Osteoblast (primary cell): Measurements from ENCODE around the gene TKT. TPM values are rescaled to one million over a fixed set of nuclear protein-coding genes. Genes with fewer than 3 reads are reported as not detected.

ENCODE experiments used
- DNase-seq: peaks from one replicate; pipeline ENCODE4 v3.0.0; 2011; ENCODE audit warnings: low spot score, mixed read lengths; ENCODE audit not compliant: insufficient read length; ENCODE audit errors: missing footprints
- H2AFZ ChIP-seq: 2 replicates; pipeline ENCODE4 v1.6.0; 2011; ENCODE audit warnings: mild to moderate bottlenecking, low read length
- H3K27ac ChIP-seq: 2 replicates; pipeline ENCODE4 v1.5.1; 2011; ENCODE audit warnings: mild to moderate bottlenecking, low read depth, low read length, moderate library complexity
- H3K27me3 ChIP-seq: 2 replicates; pipeline ENCODE4 v1.6.0; 2012; ENCODE audit warnings: mild to moderate bottlenecking, control low read depth, inconsistent platforms, low read length, moderate library complexity; ENCODE audit not compliant: insufficient read depth
- H3K36me3 ChIP-seq: 2 replicates; pipeline ENCODE4 v1.5.1; 2011; ENCODE audit warnings: mild to moderate bottlenecking, low read length, control low read depth, moderate library complexity; ENCODE audit not compliant: insufficient read depth
- H3K4me1 ChIP-seq: 2 replicates; pipeline ENCODE4 v1.5.1; 2011; ENCODE audit warnings: mild to moderate bottlenecking, low read length, control low read depth, moderate library complexity; ENCODE audit not compliant: insufficient read depth
- H3K4me2 ChIP-seq: 2 replicates; pipeline ENCODE4 v1.6.0; 2011; ENCODE audit warnings: mild to moderate bottlenecking, low read length; ENCODE audit not compliant: insufficient read depth
- H3K4me3 ChIP-seq: fragments of 200-600 bp; sonication (generic); 3 replicates; pipeline ENCODE4 v1.5.1; 2012; ENCODE audit warnings: mild to moderate bottlenecking, low read length, inconsistent platforms; ENCODE audit not compliant: insufficient read depth
- H3K79me2 ChIP-seq: 2 replicates; pipeline ENCODE4 v1.6.0; 2012; ENCODE audit warnings: mild to moderate bottlenecking, low read length, control low read depth, inconsistent platforms; ENCODE audit not compliant: insufficient read depth
- H3K9me3 ChIP-seq: 2 replicates; pipeline ENCODE4 v1.5.1; 2011; ENCODE audit warnings: low read depth, low read length, control low read depth
- H4K20me1 ChIP-seq: 2 replicates; pipeline ENCODE4 v1.6.0; 2012; ENCODE audit warnings: mild to moderate bottlenecking, low read length, control low read depth; ENCODE audit not compliant: insufficient read depth
- total RNA-seq: library from RNA; depleted of rRNA; stranded (reverse); fragments of >200 nt; gene quantifications from 2 replicates; pipeline ENCODE4 v1.2.3, GENCODE V29; 2012
- TF ChIP-seq, protein P1 (sequence below): IDR thresholded peaks from 2 replicates; pipeline ENCODE4 v1.5.1; 2011; ENCODE audit warnings: mild to moderate bottlenecking, low read depth, low read length, moderate library complexity; ENCODE audit errors: extremely low read depth

TKT gene
- total RNA-seq, 1 donor = 453 TPM

DNA sequence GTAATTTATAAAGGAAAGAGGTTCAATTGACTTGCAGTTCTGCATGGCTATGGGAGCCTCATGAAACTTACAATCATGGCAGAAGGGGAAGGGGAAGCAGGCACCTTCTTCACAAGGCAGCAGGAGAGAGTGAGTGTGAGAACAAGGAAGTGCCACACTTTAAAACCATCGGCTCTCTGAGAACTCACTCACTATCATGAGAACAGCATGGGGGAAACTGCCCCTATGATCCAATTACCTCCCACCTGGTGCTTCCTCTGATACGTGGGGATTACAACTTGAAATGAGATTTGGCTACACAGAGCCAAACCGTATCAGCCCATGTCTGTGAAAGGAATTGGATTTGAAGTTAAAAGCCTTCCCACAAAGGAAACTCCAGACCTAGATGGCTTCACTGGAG is 39.1 kb downstream of the TKT start:
- Histone ChIP-seq H2AFZ (no peak overlapping the region), H3K79me2 (no peaks in the 10 kb centered on the region), H3K4me1 (no peaks in the 10 kb centered on the region), H3K27me3 (no peaks in the 10 kb centered on the region), H3K27ac (no peak overlapping the region), H3K4me3 (no peak overlapping the region), H3K9me3 (no peaks in the 10 kb centered on the region), H4K20me1 (no peaks in the 10 kb centered on the region), H3K4me2 (no peak overlapping the region), H3K36me3 (no peaks in the 10 kb centered on the region)
- no peak for DNase-seq
- TF ChIP-seq, protein P1, sequence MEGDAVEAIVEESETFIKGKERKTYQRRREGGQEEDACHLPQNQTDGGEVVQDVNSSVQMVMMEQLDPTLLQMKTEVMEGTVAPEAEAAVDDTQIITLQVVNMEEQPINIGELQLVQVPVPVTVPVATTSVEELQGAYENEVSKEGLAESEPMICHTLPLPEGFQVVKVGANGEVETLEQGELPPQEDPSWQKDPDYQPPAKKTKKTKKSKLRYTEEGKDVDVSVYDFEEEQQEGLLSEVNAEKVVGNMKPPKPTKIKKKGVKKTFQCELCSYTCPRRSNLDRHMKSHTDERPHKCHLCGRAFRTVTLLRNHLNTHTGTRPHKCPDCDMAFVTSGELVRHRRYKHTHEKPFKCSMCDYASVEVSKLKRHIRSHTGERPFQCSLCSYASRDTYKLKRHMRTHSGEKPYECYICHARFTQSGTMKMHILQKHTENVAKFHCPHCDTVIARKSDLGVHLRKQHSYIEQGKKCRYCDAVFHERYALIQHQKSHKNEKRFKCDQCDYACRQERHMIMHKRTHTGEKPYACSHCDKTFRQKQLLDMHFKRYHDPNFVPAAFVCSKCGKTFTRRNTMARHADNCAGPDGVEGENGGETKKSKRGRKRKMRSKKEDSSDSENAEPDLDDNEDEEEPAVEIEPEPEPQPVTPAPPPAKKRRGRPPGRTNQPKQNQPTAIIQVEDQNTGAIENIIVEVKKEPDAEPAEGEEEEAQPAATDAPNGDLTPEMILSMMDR = no peak

DNA sequence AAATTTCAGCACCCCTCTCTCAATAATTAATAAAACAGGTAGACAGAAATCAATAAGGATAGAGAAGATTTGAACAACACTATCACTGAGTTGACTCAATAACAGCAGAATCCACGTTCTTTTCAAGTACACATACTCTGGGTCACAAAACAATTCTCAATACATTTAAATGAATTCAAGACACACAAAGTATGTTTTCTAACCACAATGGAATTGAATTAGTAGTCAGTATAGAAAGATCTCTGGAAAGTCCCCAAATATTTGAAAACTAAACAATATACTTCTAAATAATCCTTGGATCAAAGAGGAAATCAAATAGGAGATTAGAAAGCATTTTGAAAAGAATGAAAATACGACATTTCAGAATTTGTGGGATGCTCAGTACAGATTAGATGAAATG is 40.0 kb downstream of the TKT start:
- H3K36me3 ChIP-seq = no peaks in the 10 kb centered on the region
- H4K20me1 ChIP-seq = no peaks in the 10 kb centered on the region
- no peaks in the 10 kb centered on the region for H3K79me2 ChIP-seq
- no peak overlapping the region for H2AFZ ChIP-seq
- H3K27me3 ChIP-seq = no peaks in the 10 kb centered on the region
- H3K4me2 ChIP-seq = no peak overlapping the region
- TF ChIP-seq, protein P1 = no peak
- no peaks in the 10 kb centered on the region for H3K9me3 ChIP-seq
- H3K4me3 ChIP-seq = no peak overlapping the region
- no peak for DNase-seq
- no peak overlapping the region for H3K27ac ChIP-seq
- H3K4me1 ChIP-seq = no peaks in the 10 kb centered on the region

DNA sequence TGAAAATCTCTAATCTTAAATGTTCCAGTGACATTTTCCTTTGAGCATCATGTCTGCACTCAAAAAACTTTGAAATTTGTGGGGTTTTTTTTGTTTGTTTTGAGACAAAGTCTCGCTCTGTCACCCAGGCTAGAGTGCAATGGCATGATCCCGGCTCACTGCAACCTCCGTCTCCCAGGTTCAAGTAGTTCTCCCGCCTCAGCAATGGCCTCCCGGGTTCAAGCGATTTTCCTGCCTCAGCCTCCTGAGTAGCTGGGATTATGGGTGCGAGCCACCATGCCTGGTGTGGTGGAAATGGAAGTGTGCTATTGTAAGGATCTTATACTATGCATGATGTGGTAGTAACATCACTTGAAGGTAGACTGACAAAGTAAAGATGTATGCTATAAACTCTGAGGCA is 42.5 kb downstream of the TKT start:
- H3K79me2 ChIP-seq = no peaks in the 10 kb centered on the region
- H3K4me2 ChIP-seq = no peak overlapping the region
- DNase-seq = no peak

DNA sequence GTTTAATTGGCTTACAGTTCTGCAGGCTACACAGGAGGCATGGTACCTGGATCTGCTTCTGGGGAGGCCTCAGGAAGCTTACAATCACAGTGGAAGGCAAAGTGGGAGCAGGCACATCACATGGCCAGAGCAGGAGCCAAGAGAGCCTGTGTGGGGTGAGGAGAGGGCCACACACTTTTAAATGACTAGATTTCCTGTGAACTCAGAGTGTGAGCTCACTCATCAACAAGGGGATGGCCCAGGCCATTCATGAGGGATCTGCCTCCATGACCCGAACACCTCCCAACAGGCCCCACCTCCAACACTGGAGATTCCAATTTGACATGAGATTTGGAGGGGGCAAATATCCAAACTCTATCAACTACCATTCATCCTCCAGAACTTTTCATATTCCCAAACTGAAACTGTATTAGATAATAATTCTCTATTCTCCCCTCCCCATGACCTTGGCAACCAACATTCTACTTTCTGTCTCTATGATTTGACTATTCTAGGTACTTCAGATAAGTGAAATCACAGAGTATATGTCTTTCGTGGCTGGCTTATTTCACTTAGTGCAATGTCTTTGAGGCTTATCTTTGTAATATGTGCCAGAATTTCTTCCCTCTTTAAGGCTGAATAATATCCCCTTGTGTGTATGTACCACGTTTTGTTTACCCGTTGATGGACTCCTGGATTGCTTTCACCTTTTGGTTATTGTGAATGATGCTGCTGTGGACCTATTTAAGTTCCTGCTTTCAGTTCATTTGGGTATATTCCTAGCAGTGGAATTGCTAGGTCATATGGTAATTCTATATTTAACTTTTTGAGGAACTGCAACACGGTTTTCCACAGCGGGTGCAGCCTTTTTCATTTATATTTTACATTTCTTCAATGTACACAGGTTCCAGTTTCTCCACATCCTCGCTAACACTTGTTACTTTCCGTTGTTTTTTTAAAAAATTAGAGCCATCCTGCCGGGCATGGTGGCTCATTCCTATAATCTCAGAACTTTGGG is 43.8 kb downstream of the TKT start:
- Histone ChIP-seq H4K20me1 (no peaks in the 10 kb centered on the region), H3K4me3 (no peak overlapping the region), H2AFZ (no peak overlapping the region), H3K79me2 (no peaks in the 10 kb centered on the region), H3K9me3 (no peaks in the 10 kb centered on the region), H3K4me2 (no peak overlapping the region), H3K27me3 (no peaks in the 10 kb centered on the region), H3K4me1 (no peaks in the 10 kb centered on the region), H3K36me3 (no peaks in the 10 kb centered on the region), H3K27ac (no peak overlapping the region)
- no peak for DNase-seq
- TF ChIP-seq, protein P1 = no peak

More for the DNA sequence above, 42.5 kb downstream of the TKT start:
- Histone ChIP-seq H3K36me3 (no peaks in the 10 kb centered on the region), H3K4me3 (no peak overlapping the region), H2AFZ (no peak overlapping the region), H3K27ac (no peak overlapping the region), H4K20me1 (no peaks in the 10 kb centered on the region), H3K27me3 (no peaks in the 10 kb centered on the region), H3K4me1 (no peaks in the 10 kb centered on the region), H3K9me3 (no peaks in the 10 kb centered on the region)
- TF ChIP-seq, protein P1 = no peak
